Activated CD4-positive, alpha-beta T cell treated with anti-CD3 and anti-CD28 coated beads, Interleukin-2, amount 10 ng/mL, durations not matched to agents 7 days and 5 days (primary cell): ENCODE results near the gene CRBN. TPM values are rescaled to one million over a fixed set of nuclear protein-coding genes. Genes with fewer than 3 reads are reported as not detected.

Experiments used
- CTCF ChIA-PET: fragments of 350-600 bp; sonication (Branson Sonifier 250); formaldehyde crosslinking; loops from one replicate; lab custom pipeline; 2021; ENCODE audit warnings: antibody characterized with exemption; lab: Charles Lee
- POLR2A ChIA-PET: fragments of 350-600 bp; sonication (Branson Sonifier 250); formaldehyde crosslinking; loops from one replicate; lab custom pipeline; 2021; ENCODE audit warnings: antibody characterized with exemption; lab: Charles Lee
- DNase-seq: peaks from one replicate; pipeline ENCODE4 v3.0.0-alpha.2; 2020
- H3K27ac Mint-ChIP-seq: one replicate; pipeline ENCODE4 v1.8.0; 2021; ENCODE audit warnings: mild to moderate bottlenecking, moderate library complexity, mixed read lengths
- H3K27me3 Mint-ChIP-seq: one replicate; pipeline ENCODE4 v1.8.0; 2021; ENCODE audit warnings: mixed read lengths
- H3K36me3 Mint-ChIP-seq: one replicate; pipeline ENCODE4 v1.8.0; 2021; ENCODE audit warnings: low read depth, mixed read lengths
- H3K4me1 Mint-ChIP-seq: one replicate; pipeline ENCODE4 v1.8.0; 2021; ENCODE audit warnings: mixed read lengths
- H3K4me3 Mint-ChIP-seq: one replicate; pipeline ENCODE4 v1.8.0; 2021; ENCODE audit warnings: mild to moderate bottlenecking, moderate library complexity, mixed read lengths
- H3K9me3 Mint-ChIP-seq: one replicate; pipeline ENCODE4 v1.8.0; 2021; ENCODE audit warnings: mixed read lengths
- total RNA-seq, 2 experiments: library from RNA; stranded (reverse); gene quantifications; one replicate each; pipeline ENCODE4 v1.2.3, GENCODE V29; 2021

CRBN gene
- total RNA-seq, 2 experiments from 2014 or later = 69.7 to 76.2 TPM

- Mint-ChIP-seq H3K36me3 (no peaks in the 10 kb centered on the region), H3K27ac (peak overlapping the region; percentile 83), H3K4me1 (peaks cover 30% of the 10 kb centered on the region), H3K4me3 (peak overlapping the region; percentile 40), H3K27me3 (no peaks in the 10 kb centered on the region), H3K9me3 (no peaks in the 10 kb centered on the region)
- ChIA-PET POLR2A (no interaction called here), CTCF (interaction anchor here (0.7 to 1.2 kb wide), 2 partner anchors 19 to 1862 kb away, joined by 4 read pairs; no protein-coding TSS in a partner anchor)
- no peak for DNase-seq
Measured at GRCh38 chr3:3192286-3192675, 12.8 kb upstream of the CRBN start.

DNA sequence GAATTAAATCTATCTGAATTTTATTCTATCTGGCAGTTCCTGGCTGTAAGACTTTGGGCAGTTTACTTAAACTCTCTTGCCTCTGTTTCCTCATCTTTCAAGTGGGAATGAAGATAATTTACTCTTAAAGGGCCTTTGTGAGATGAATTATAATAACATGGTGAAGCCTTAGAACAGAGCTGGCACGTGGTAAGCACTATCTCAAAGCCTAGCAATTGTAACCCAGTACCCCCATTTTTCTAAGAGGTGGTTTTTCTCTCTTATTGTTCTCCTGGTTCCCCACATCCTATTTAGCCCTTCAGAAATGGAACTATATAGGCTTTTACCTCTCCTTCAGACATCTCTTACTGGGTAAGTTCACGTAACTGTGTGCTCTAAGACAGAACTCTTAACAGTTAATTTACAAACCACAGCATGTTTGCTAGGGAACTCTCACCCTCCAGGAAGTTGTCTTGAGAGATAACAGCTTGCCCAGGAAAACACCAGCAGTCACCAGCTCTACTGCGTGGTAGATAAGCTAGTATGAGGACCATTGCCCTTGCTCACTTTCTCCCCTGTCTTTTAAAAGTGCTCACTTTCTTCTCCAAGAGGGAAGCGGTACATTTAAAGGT is 12.3 kb upstream of the CRBN start:
- Mint-ChIP-seq H3K27ac (peak overlapping the region; percentile 83), H3K9me3 (peaks cover 2% of the 10 kb centered on the region), H3K36me3 (no peaks in the 10 kb centered on the region), H3K4me3 (peak overlapping the region; percentile 40), H3K4me1 (peaks cover 30% of the 10 kb centered on the region), H3K27me3 (no peaks in the 10 kb centered on the region)
- DNase-seq = peak; percentile 30
- ChIA-PET POLR2A (no interaction called here), CTCF (interaction anchor here (0.7 to 1.3 kb wide), 3 partner anchors 9 to 1862 kb away, joined by 4 read pairs; no protein-coding TSS in a partner anchor)

GRCh38 chr3:3189961-3190360 is 10.5 kb upstream of the CRBN start:
- H3K27ac Mint-ChIP-seq = no peak overlapping the region
- DNase-seq = no peak
- no peaks in the 10 kb centered on the region for H3K36me3 Mint-ChIP-seq
- H3K9me3 Mint-ChIP-seq = peaks cover 10% of the 10 kb centered on the region
- CTCF ChIA-PET = no interaction called here
- POLR2A ChIA-PET = no interaction called here
- peaks cover 29% of the 10 kb centered on the region for H3K4me1 Mint-ChIP-seq
- H3K27me3 Mint-ChIP-seq = peaks cover under 1% of the 10 kb centered on the region
- no peak overlapping the region for H3K4me3 Mint-ChIP-seq

- Mint-ChIP-seq H3K36me3 (no peaks in the 10 kb centered on the region), H3K27me3 (peaks cover 3% of the 10 kb centered on the region), H3K27ac (no peak overlapping the region), H3K9me3 (peaks cover 10% of the 10 kb centered on the region), H3K4me1 (peaks cover 28% of the 10 kb centered on the region), H3K4me3 (no peak overlapping the region)
- DNase-seq = no peak
- POLR2A ChIA-PET = no interaction called here
- CTCF ChIA-PET = interaction anchor here (0.6 to 1.9 kb wide), 2 partner anchors 11 to 16 kb away, joined by 4 read pairs; no protein-coding TSS in a partner anchor
Measured at GRCh38 chr3:3189102-3189727, 9.7 kb upstream of the CRBN start.

DNA sequence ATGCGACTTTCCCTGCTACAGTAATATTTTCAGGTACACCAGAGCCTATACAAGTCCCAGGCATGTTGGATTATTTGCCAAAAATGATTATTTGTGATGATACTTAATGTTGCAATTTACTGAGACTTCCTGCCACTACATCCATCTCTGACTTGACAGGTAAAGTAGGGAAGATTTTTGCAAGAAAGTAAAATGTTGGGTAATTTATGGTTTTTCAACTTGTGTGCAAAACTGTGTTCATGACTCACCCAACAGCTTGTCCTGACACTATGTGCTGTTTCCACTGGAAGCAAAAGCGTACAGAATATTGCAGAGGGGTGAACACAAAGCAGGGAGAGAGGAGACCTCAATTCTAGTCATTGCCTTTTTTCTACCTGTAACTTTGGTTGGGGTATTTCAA is 5.4 kb upstream of the CRBN start:
- no peaks in the 10 kb centered on the region for H3K36me3 Mint-ChIP-seq
- H3K27ac Mint-ChIP-seq = no peak overlapping the region
- no peak for DNase-seq
- H3K4me1 Mint-ChIP-seq = peaks cover 13% of the 10 kb centered on the region
- H3K27me3 Mint-ChIP-seq = peaks cover 3% of the 10 kb centered on the region
- peaks cover 10% of the 10 kb centered on the region for H3K9me3 Mint-ChIP-seq
- POLR2A ChIA-PET = no interaction called here
- CTCF ChIA-PET = interaction anchor here (2.0 kb wide), 1 partner anchor 10 kb away, joined by 5 read pairs; no protein-coding TSS in a partner anchor
- H3K4me3 Mint-ChIP-seq = no peak overlapping the region

DNA sequence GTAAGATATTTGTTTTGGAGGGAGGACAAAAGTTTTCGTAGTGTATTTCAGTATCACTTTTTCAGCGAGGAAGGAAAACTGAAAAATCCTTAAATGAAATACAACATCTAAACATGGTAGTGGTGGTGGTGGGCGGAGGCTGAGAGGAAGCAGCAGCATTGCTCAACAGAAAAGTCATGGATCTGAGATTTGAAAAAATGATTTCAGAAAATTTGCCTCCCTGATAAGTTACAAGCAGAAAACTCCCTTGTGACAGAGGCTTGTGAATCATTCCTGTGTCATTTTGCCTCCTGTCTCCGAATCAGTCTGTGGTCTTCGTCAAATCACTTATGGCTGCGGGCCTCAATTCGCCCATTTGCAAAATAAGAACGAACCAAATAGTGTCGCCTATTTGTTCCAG is 965 bp upstream of the CRBN start:
- Mint-ChIP-seq H3K27ac (no peak overlapping the region), H3K4me1 (peaks cover 43% of the 10 kb centered on the region), H3K4me3 (no peak overlapping the region), H3K36me3 (peaks cover 22% of the 10 kb centered on the region), H3K27me3 (peaks cover 3% of the 10 kb centered on the region), H3K9me3 (no peaks in the 10 kb centered on the region)
- POLR2A ChIA-PET = no interaction called here
- DNase-seq = no peak
- CTCF ChIA-PET = no interaction called here

DNA sequence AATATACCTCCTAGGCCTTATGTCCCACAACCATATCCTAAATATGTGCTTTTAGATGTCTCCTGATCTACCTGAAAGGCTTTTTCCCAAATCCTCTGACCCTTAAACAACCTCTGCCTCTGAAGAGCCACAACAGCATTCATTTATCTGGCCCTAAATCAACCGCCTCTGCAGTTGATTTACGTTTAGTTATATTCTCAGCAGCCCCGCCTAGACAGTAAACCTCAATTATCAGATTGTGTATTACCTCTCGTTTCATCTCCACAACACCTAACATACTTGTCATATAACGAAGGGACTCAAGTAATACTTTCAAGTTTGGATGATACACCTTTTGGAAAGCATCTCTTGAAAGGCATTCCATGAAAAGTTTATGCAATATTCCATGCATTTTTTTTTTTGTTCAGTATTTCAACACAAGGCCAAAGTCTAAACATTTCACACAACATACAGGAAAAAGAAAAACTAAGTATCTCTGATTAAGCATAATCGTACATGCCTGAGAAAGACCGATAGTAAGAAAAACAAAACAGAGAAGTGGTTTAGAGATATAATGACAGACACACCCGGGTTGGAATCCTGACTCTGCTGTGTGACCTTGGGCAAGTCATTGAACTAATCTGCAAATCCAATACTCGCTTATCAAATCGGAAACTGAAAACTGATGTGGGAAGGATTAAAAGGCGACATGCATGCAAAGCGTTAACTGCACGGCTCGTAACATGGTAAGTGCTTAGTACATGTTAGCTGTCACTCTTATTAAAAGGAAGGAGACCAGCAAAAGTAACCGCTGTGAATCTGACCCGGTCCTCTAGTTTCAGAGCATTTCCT is 778 bp downstream of the CRBN start:
- Mint-ChIP-seq H3K36me3 (peaks cover 35% of the 10 kb centered on the region), H3K27me3 (no peaks in the 10 kb centered on the region), H3K9me3 (no peaks in the 10 kb centered on the region), H3K27ac (peak overlapping the region; percentile 89), H3K4me3 (peak overlapping the region; percentile 93), H3K4me1 (peaks cover 57% of the 10 kb centered on the region)
- ChIA-PET POLR2A (no interaction called here), CTCF (interaction anchor here (0.8 to 0.9 kb wide), 2 partner anchors 9 to 18 kb away, joined by 3 read pairs; no protein-coding TSS in a partner anchor)
- DNase-seq = no peak

- peak overlapping the region; percentile 89 for H3K27ac Mint-ChIP-seq
- H3K9me3 Mint-ChIP-seq = no peaks in the 10 kb centered on the region
- no peaks in the 10 kb centered on the region for H3K27me3 Mint-ChIP-seq
- H3K4me1 Mint-ChIP-seq = peaks cover 64% of the 10 kb centered on the region
- no peak for DNase-seq
- peaks cover 42% of the 10 kb centered on the region for H3K36me3 Mint-ChIP-seq
- POLR2A ChIA-PET = no interaction called here
- CTCF ChIA-PET = interaction anchor here (0.6 kb wide), 1 partner anchor 31 kb away, joined by 3 read pairs; no protein-coding TSS in a partner anchor
- H3K4me3 Mint-ChIP-seq = peak overlapping the region; percentile 93
Measured at GRCh38 chr3:3177861-3178497, 1.5 kb downstream of the CRBN start.

DNA sequence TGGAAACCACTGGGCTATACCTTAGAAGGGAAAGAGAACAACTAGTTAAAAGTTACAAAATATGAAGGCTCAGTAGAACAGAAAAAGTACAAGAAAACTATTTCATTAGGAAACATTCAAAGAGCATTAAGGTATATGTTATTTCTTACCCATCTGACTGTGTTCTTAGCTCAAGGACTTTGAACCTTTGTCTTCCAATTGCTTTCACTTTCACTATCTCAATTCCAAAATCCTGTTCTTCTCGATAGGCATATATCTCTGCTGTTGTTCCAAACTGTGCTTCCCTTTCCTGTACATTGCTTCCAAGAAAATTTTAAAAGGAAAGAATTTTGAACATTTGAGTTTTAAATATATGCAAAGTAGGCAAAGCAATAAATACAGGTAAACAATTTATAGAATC is 6.9 kb downstream of the CRBN start:
- H3K27me3 Mint-ChIP-seq = no peaks in the 10 kb centered on the region
- no peaks in the 10 kb centered on the region for H3K9me3 Mint-ChIP-seq
- H3K36me3 Mint-ChIP-seq = peaks cover 61% of the 10 kb centered on the region
- ChIA-PET POLR2A (no interaction called here), CTCF (interaction anchor here (1.3 to 2.1 kb wide), 6 partner anchors 10 to 145 kb away, joined by 3 to 9 read pairs (median 4); no protein-coding TSS in a partner anchor)
- no peak for DNase-seq
- peak overlapping the region; percentile 91 for H3K27ac Mint-ChIP-seq
- peak overlapping the region; percentile 80 for H3K4me3 Mint-ChIP-seq
- H3K4me1 Mint-ChIP-seq = peaks cover 64% of the 10 kb centered on the region

- peak; percentile 25 for DNase-seq
- peaks cover 65% of the 10 kb centered on the region for H3K36me3 Mint-ChIP-seq
- POLR2A ChIA-PET = no interaction called here
- H3K27ac Mint-ChIP-seq = peak overlapping the region; percentile 80
- H3K27me3 Mint-ChIP-seq = no peaks in the 10 kb centered on the region
- peaks cover 55% of the 10 kb centered on the region for H3K4me1 Mint-ChIP-seq
- CTCF ChIA-PET = interaction anchor here (2.1 kb wide), 1 partner anchor 12 kb away, joined by 9 read pairs; no protein-coding TSS in a partner anchor
- H3K9me3 Mint-ChIP-seq = no peaks in the 10 kb centered on the region
- H3K4me3 Mint-ChIP-seq = no peak overlapping the region
Measured at GRCh38 chr3:3170998-3171397, 8.5 kb downstream of the CRBN start.

DNA sequence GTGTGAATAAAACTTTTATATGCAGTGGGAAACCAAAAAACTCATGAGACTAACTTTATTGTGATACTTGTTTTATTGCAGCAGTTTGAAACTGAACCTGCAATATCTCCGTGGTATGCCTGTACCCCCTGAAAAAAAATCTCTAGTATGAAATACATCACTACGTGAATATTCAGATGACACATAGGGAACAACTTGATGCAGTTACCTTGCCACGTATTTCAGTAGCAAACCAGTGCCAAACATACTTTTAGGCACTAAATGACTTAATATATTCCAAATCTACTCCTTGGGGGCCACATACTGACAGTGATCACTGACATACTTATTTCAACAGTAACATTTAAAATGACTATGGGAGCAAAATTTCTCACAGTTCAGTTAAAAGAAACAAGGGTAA is 13.8 kb downstream of the CRBN start:
- Mint-ChIP-seq H3K27ac (no peak overlapping the region), H3K27me3 (no peaks in the 10 kb centered on the region), H3K9me3 (no peaks in the 10 kb centered on the region), H3K36me3 (peaks cover 65% of the 10 kb centered on the region), H3K4me1 (peaks cover 11% of the 10 kb centered on the region), H3K4me3 (no peak overlapping the region)
- no peak for DNase-seq
- ChIA-PET CTCF (no interaction called here), POLR2A (no interaction called here)

GRCh38 chr3:3165241-3165640 is 14.2 kb downstream of the CRBN start:
- no peaks in the 10 kb centered on the region for H3K27me3 Mint-ChIP-seq
- H3K9me3 Mint-ChIP-seq = no peaks in the 10 kb centered on the region
- H3K4me1 Mint-ChIP-seq = peaks cover 7% of the 10 kb centered on the region
- no peak for DNase-seq
- POLR2A ChIA-PET = no interaction called here
- H3K4me3 Mint-ChIP-seq = no peak overlapping the region
- CTCF ChIA-PET = no interaction called here
- no peak overlapping the region for H3K27ac Mint-ChIP-seq
- H3K36me3 Mint-ChIP-seq = peaks cover 62% of the 10 kb centered on the region
